A549 (cell line): ENCODE measurements around the gene L3HYPDH. TPM values are rescaled to one million over a fixed set of nuclear protein-coding genes. Genes with fewer than 3 reads are reported as not detected.

Experiments used
- ATAC-seq, 2 experiments: fragments of 200-7000 bp in 1 of 2; fragments of >200 bp in 1 of 2; cut with Nextera tagmentation in 1 of 2; cut with Tn5 transposase in 1 of 2; 3 replicates each; pipeline versions ENCODE4 v1.8.0 to v1.9.1; 2018 to 2020; ENCODE audit warnings: mild to moderate bottlenecking in 1 of 2, moderate library complexity in 1 of 2
- CTCF ChIA-PET: fragments of 300-600 bp; sonication (Branson Sonifier 250); formaldehyde crosslinking; extraction: SDS; loops from one replicate; lab custom pipeline; 2021; ENCODE audit warnings: antibody characterized with exemption, inconsistent platforms; lab: Yijun Ruan, JAX
- POLR2A ChIA-PET: fragments of 350-600 bp; formaldehyde crosslinking; extraction: SDS; loops from one replicate; lab custom pipeline; 2021; ENCODE audit warnings: antibody characterized with exemption, inconsistent platforms; lab: Yijun Ruan, JAX
- DNase-seq, 2 experiments: peaks; one replicate each; pipeline versions ENCODE4 v3.0.0 to v3.0.0-alpha.2; 2011 to 2016; ENCODE audit warnings: low read depth in 1 of 2, low spot score in 1 of 2
- FAIRE-seq: peaks from 2 replicates; lab custom pipeline; 2011; peaks lifted over from hg19 to GRCh38; lab: Jason Lieb, UNC
- H3K27ac ChIP-seq, 2 experiments: fragments of >200 bp; sonication (Bioruptor Twin); formaldehyde crosslinking; 3 replicates each; pipeline ENCODE4 v1.5.1; 2016 to 2017
- H3K4me1 ChIP-seq: fragments of >200 bp; sonication (Bioruptor Twin); formaldehyde crosslinking; 3 replicates; pipeline ENCODE4 v1.6.1; 2016
- H3K4me2 ChIP-seq: fragments of >200 bp; sonication (Bioruptor Twin); formaldehyde crosslinking; 3 replicates; pipeline ENCODE4 v1.6.1; 2016
- H3K4me3 ChIP-seq: fragments of >200 bp; sonication (Bioruptor Twin); formaldehyde crosslinking; 3 replicates; pipeline ENCODE4 v1.5.1; 2016
- H3K9me3 ChIP-seq: fragments of >200 bp; sonication (Bioruptor Twin); formaldehyde crosslinking; 3 replicates; pipeline ENCODE4 v1.6.1; 2016
- CBX2 ChIP-seq: fragments of 200-600 bp; sonication (generic); IDR thresholded peaks from 2 replicates; pipeline ENCODE4 v1.6.1; 2016; ENCODE audit warnings: low read depth, mild to moderate bottlenecking, borderline replicate concordance
- CBX8 ChIP-seq: fragments of 200-600 bp; sonication (generic); IDR thresholded peaks from 2 replicates; pipeline ENCODE4 v1.6.1; 2016
- CEBPB ChIP-seq, 2 experiments: fragments of >200 bp in 1 of 2; sonication (Bioruptor Twin) in 1 of 2; formaldehyde crosslinking in 1 of 2; IDR thresholded peaks; 2 replicates each; pipeline ENCODE4 v1.6.1; 2012 to 2016
- CHD4 ChIP-seq: fragments of 200-600 bp; sonication (generic); IDR thresholded peaks from 2 replicates; pipeline ENCODE4 v1.6.1; 2016; ENCODE audit warnings: antibody characterized with exemption, mild to moderate bottlenecking, borderline replicate concordance
- ESRRA ChIP-seq: fragments of 150-350 bp; IDR thresholded peaks from 2 replicates; pipeline ENCODE4 v1.6.1; 2014; ENCODE audit warnings: mild to moderate bottlenecking, low read length, borderline replicate concordance
- FOSL2 ChIP-seq, 2 experiments: fragments of 450-650 bp in 1 of 2; fragments of >200 bp in 1 of 2; sonication (Bioruptor Twin) in 1 of 2; formaldehyde crosslinking; IDR thresholded peaks; 2 replicates each; pipeline versions ENCODE4 v1.5.0 to v1.6.1; 2016 to 2020; ENCODE audit warnings: mild to moderate bottlenecking in 1 of 2, moderate library complexity in 1 of 2
- FOXS1 ChIP-seq: fragments of 250-450 bp; sonication (Bioruptor Pico); IDR thresholded peaks from 2 replicates; pipeline ENCODE4 v1.5.0; 2020; ENCODE audit warnings: mild to moderate bottlenecking, moderate library complexity
- GATA3 ChIP-seq: IDR thresholded peaks from 2 replicates; pipeline ENCODE4 v1.6.1; 2012; ENCODE audit warnings: borderline replicate concordance
- HOXB5 ChIP-seq: fragments of 250-450 bp; sonication (Bioruptor Pico); IDR thresholded peaks from 2 replicates; pipeline ENCODE4 v1.5.0; 2020; ENCODE audit warnings: mild to moderate bottlenecking, moderate library complexity
- MAFK ChIP-seq: fragments of 450-650 bp; IDR thresholded peaks from 2 replicates; pipeline ENCODE4 v1.6.1; 2014; ENCODE audit not compliant: partially characterized antibody
- MAZ ChIP-seq: fragments of 150-350 bp; IDR thresholded peaks from 2 replicates; pipeline ENCODE4 v1.6.1; 2014; ENCODE audit warnings: antibody characterized with exemption, low read depth, low read length, borderline replicate concordance
- NFE2L2 ChIP-seq: fragments of 150-350 bp; conservative IDR thresholded peaks from 2 replicates; pipeline ENCODE4 v1.6.1; 2014; ENCODE audit warnings: low read length
- PHF8 ChIP-seq: fragments of 200-600 bp; sonication (generic); IDR thresholded peaks from 2 replicates; pipeline ENCODE4 v1.6.1; 2016; ENCODE audit warnings: low read depth, mild to moderate bottlenecking, antibody characterized with exemption, moderate library complexity, borderline replicate concordance
- POLR2AphosphoS2 ChIP-seq: conservative IDR thresholded peaks from 2 replicates; pipeline ENCODE4 v1.6.1; 2012; ENCODE audit warnings: low read length, improper control_type of control experiment, inconsistent platforms
- RCOR1 ChIP-seq: fragments of 150-350 bp; IDR thresholded peaks from 2 replicates; pipeline ENCODE4 v1.6.1; 2014; ENCODE audit warnings: antibody characterized with exemption, low read length, low read depth
- RFX5 ChIP-seq: fragments of 450-650 bp; IDR thresholded peaks from 2 replicates; pipeline ENCODE4 v1.7.1; 2014; ENCODE audit warnings: antibody characterized with exemption, mild to moderate bottlenecking, moderate library complexity
- TFCP2L1 ChIP-seq: fragments of 250-450 bp; sonication (Bioruptor Pico); IDR thresholded peaks from 2 replicates; pipeline ENCODE4 v1.5.0; 2021; ENCODE audit warnings: mild to moderate bottlenecking
- TP53 ChIP-seq: fragments of 250-450 bp; sonication (Bioruptor Pico); IDR thresholded peaks from 2 replicates; pipeline ENCODE4 v1.5.0; 2021; ENCODE audit warnings: mild to moderate bottlenecking, moderate library complexity
- ZC3H11A ChIP-seq: fragments of 450-650 bp; IDR thresholded peaks from 2 replicates; pipeline ENCODE4 v1.6.1; 2014; ENCODE audit warnings: antibody characterized with exemption, mild to moderate bottlenecking
- ZSCAN20 ChIP-seq: fragments of 250-450 bp; sonication (Bioruptor Pico); IDR thresholded peaks from 2 replicates; pipeline ENCODE4 v1.8.0; 2022; ENCODE audit warnings: mild to moderate bottlenecking, moderate library complexity
- WGBS: methylation state at CpG from one replicate; pipeline ENCODE4 v1.1.6; 2017; ENCODE audit errors: missing lambda C conversion rate; 5-methylcytosine and 5-hydroxymethylcytosine counted together
- polyA plus RNA-seq, 4 experiments: library from polyadenylated mRNA; depleted of rRNA in 3 of 4; stranded (reverse); fragments of >200 nt; fragmentation: RNase III in 1 of 4; extraction: RNeasy Plus Mini Kit Qiagen cat#74134 plus additional on column Dnase treatment in 1 of 4; gene quantifications; 2 replicates in 3 of 4; 3 replicates in 1 of 4; pipeline ENCODE4 v1.2.3, GENCODE V29; 2011 to 2017
- TF ChIP-seq, protein P1 (sequence below): fragments of >200 bp; sonication (Bioruptor Twin); formaldehyde crosslinking; IDR thresholded peaks from 2 replicates; pipeline ENCODE4 v1.6.1; 2016
- TF ChIP-seq, protein P2 (sequence below): fragments of 450-650 bp; IDR thresholded peaks from 2 replicates; pipeline ENCODE4 v1.6.1; 2014; ENCODE audit warnings: antibody characterized with exemption
- TF ChIP-seq, protein P3 (sequence below): fragments of >200 bp; sonication (Bioruptor Twin); formaldehyde crosslinking; IDR thresholded peaks from 3 replicates; pipeline ENCODE4 v1.5.1; 2016
- TF ChIP-seq, protein P4 (sequence below): fragments of 150-350 bp; IDR thresholded peaks from 2 replicates; pipeline ENCODE4 v1.6.1; 2014; ENCODE audit warnings: low read depth, mild to moderate bottlenecking, low read length
- TF ChIP-seq, protein P5 (sequence below): fragments of 250-450 bp; sonication (Bioruptor Pico); IDR thresholded peaks from 2 replicates; pipeline ENCODE4 v1.5.0; 2021; ENCODE audit warnings: mild to moderate bottlenecking, moderate library complexity, borderline replicate concordance
- TF ChIP-seq, protein P6 (sequence below): IDR thresholded peaks from 2 replicates; pipeline ENCODE4 v1.6.1; 2012; ENCODE audit warnings: low read depth, borderline replicate concordance
- TF ChIP-seq, protein P7 (sequence below): fragments of 250-450 bp; sonication (Bioruptor Pico); IDR thresholded peaks from 2 replicates; pipeline ENCODE4 v1.5.0; 2020; ENCODE audit warnings: low read depth, mild to moderate bottlenecking, moderate library complexity
- TF ChIP-seq, protein P8 (sequence below): fragments of >200 bp; sonication (Bioruptor Twin); formaldehyde crosslinking; IDR thresholded peaks from 3 replicates; pipeline ENCODE4 v1.6.1; 2016

Gene L3HYPDH
- polyA plus RNA-seq, 2 of the 4 experiments (the other 2 are of a cell fraction) = 47.5 to 100.0 TPM

DNA sequence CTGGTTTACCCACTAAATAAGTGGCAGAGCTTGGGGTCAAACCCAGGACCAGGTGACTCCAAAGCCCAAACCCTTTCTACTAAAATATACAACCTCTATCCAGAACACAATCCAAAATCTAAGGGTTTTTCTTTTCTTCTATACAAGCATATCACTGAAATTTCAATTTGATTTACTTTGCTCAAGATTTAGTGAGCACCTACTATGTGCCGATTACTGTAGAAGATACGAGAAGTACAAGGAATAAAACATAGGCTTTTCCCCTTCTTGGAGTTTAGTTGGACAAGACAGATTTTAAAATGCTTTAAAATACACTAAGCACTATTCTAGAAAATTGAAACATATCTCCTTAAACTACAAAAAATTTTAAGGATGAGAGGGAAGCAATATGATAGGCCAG is 2.8 kb downstream of the L3HYPDH start:
- no peaks in the 10 kb centered on the region for H3K9me3 ChIP-seq
- no peak for FAIRE-seq
- peak overlapping the region; percentile 98 for H3K27ac ChIP-seq
- POLR2A ChIA-PET = no interaction called here
- ATAC-seq = no peak
- H3K4me2 ChIP-seq = peak overlapping the region; percentile 78
- CTCF ChIA-PET = interaction anchor here (0.7 to 1.1 kb wide), 3 partner anchors 11 to 1080 kb away, joined by 3 to 6 read pairs (median 3); no protein-coding TSS in a partner anchor
- H3K4me3 ChIP-seq = peak overlapping the region; percentile 82
- no peak for DNase-seq
- 77% methylated on average over 2 of the region's 2 CpGs for WGBS
- no peak for TF ChIP-seq ESRRA
- no peak for TF ChIP-seq TP53
- no peak for TF ChIP-seq FOSL2 (IDR thresholded peaks at IDR 0.05)
- no peak for TF ChIP-seq FOSL2 (CRISPR knock-in tag; IDR thresholded peaks at IDR 0.05)
- no peak for TF ChIP-seq POLR2AphosphoS2
- no peak for TF ChIP-seq RFX5
- TF ChIP-seq, protein P1, sequence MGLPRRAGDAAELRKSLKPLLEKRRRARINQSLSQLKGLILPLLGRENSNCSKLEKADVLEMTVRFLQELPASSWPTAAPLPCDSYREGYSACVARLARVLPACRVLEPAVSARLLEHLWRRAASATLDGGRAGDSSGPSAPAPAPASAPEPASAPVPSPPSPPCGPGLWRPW = no peak
- TF ChIP-seq GATA3 = no peak
- TF ChIP-seq MAFK = no peak
- TF ChIP-seq CBX2 = no peak
- TF ChIP-seq, protein P2, sequence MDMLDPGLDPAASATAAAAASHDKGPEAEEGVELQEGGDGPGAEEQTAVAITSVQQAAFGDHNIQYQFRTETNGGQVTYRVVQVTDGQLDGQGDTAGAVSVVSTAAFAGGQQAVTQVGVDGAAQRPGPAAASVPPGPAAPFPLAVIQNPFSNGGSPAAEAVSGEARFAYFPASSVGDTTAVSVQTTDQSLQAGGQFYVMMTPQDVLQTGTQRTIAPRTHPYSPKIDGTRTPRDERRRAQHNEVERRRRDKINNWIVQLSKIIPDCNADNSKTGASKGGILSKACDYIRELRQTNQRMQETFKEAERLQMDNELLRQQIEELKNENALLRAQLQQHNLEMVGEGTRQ = no peak
- TF ChIP-seq CEBPB (IDR thresholded peaks at IDR 0.05) = no peak
- TF ChIP-seq, protein P3, sequence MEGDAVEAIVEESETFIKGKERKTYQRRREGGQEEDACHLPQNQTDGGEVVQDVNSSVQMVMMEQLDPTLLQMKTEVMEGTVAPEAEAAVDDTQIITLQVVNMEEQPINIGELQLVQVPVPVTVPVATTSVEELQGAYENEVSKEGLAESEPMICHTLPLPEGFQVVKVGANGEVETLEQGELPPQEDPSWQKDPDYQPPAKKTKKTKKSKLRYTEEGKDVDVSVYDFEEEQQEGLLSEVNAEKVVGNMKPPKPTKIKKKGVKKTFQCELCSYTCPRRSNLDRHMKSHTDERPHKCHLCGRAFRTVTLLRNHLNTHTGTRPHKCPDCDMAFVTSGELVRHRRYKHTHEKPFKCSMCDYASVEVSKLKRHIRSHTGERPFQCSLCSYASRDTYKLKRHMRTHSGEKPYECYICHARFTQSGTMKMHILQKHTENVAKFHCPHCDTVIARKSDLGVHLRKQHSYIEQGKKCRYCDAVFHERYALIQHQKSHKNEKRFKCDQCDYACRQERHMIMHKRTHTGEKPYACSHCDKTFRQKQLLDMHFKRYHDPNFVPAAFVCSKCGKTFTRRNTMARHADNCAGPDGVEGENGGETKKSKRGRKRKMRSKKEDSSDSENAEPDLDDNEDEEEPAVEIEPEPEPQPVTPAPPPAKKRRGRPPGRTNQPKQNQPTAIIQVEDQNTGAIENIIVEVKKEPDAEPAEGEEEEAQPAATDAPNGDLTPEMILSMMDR = no peak
- TF ChIP-seq, protein P4, sequence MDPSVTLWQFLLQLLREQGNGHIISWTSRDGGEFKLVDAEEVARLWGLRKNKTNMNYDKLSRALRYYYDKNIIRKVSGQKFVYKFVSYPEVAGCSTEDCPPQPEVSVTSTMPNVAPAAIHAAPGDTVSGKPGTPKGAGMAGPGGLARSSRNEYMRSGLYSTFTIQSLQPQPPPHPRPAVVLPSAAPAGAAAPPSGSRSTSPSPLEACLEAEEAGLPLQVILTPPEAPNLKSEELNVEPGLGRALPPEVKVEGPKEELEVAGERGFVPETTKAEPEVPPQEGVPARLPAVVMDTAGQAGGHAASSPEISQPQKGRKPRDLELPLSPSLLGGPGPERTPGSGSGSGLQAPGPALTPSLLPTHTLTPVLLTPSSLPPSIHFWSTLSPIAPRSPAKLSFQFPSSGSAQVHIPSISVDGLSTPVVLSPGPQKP = no peak
- TF ChIP-seq, protein P5, sequence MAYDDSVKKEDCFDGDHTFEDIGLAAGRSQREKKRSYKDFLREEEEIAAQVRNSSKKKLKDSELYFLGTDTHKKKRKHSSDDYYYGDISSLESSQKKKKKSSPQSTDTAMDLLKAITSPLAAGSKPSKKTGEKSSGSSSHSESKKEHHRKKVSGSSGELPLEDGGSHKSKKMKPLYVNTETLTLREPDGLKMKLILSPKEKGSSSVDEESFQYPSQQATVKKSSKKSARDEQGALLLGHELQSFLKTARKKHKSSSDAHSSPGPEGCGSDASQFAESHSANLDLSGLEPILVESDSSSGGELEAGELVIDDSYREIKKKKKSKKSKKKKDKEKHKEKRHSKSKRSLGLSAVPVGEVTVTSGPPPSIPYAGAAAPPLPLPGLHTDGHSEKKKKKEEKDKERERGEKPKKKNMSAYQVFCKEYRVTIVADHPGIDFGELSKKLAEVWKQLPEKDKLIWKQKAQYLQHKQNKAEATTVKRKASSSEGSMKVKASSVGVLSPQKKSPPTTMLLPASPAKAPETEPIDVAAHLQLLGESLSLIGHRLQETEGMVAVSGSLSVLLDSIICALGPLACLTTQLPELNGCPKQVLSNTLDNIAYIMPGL (CRISPR knock-in tag) = no peak
- TF ChIP-seq NFE2L2 = no peak
- no peak for TF ChIP-seq ZSCAN20 (CRISPR knock-in tag)
- TF ChIP-seq HOXB5 = no peak
- TF ChIP-seq TFCP2L1 (CRISPR knock-in tag) = no peak
- TF ChIP-seq RCOR1 = no peak
- H3K4me1 ChIP-seq = peaks cover 56% of the 10 kb centered on the region

DNA sequence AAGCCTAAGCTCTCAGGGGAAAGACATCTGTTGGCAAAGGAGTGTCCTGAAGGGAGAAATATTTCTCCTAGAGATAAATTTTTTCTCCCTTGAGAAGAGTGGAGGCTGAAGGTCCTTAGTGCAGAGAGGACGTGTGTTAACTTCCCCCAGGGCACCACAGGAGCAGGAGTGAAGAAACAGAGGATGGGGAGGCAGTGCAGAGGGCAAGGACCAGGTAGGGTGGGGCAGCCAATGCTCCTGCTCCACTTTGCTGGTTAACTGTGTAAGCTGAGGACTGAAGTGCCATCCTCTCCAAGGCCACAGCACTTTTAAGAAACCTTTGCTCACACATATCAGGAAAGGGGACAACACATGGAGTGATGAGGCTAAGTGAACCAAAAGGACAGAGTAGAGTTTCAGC is 4.0 kb downstream of the L3HYPDH start:
- POLR2A ChIA-PET = no interaction called here
- peak overlapping the region; percentile 98; a peak in 5 of 6 replicates for H3K27ac ChIP-seq
- TF ChIP-seq, protein P6, sequence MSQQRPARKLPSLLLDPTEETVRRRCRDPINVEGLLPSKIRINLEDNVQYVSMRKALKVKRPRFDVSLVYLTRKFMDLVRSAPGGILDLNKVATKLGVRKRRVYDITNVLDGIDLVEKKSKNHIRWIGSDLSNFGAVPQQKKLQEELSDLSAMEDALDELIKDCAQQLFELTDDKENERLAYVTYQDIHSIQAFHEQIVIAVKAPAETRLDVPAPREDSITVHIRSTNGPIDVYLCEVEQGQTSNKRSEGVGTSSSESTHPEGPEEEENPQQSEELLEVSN = no peak
- TF ChIP-seq ZC3H11A (no peak), FOXS1 (CRISPR knock-in tag) (no peak), CHD4 (no peak), HOXB5 (no peak), PHF8 (no peak), MAZ (no peak), CBX8 (no peak)
- TF ChIP-seq, protein P7, sequence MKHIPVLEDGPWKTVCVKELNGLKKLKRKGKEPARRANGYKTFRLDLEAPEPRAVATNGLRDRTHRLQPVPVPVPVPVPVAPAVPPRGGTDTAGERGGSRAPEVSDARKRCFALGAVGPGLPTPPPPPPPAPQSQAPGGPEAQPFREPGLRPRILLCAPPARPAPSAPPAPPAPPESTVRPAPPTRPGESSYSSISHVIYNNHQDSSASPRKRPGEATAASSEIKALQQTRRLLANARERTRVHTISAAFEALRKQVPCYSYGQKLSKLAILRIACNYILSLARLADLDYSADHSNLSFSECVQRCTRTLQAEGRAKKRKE = no peak
- TF ChIP-seq, protein P8, sequence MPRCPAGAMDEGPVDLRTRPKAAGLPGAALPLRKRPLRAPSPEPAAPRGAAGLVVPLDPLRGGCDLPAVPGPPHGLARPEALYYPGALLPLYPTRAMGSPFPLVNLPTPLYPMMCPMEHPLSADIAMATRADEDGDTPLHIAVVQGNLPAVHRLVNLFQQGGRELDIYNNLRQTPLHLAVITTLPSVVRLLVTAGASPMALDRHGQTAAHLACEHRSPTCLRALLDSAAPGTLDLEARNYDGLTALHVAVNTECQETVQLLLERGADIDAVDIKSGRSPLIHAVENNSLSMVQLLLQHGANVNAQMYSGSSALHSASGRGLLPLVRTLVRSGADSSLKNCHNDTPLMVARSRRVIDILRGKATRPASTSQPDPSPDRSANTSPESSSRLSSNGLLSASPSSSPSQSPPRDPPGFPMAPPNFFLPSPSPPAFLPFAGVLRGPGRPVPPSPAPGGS = no peak
- TF ChIP-seq, protein P1 = no peak

More for the DNA sequence above, 4.0 kb downstream of the L3HYPDH start:
- ATAC-seq (no peak), FAIRE-seq (no peak), DNase-seq (no peak)
- WGBS = 35% methylated on average over 1 of the region's 1 CpG
- peak overlapping the region; percentile 82; the same call in 2 of the 3 replicates for H3K4me3 ChIP-seq
- H3K4me1 ChIP-seq = peaks cover 58% of the 10 kb centered on the region
- peak overlapping the region; percentile 78 for H3K4me2 ChIP-seq
- H3K9me3 ChIP-seq = no peaks in the 10 kb centered on the region
- CTCF ChIA-PET = interaction anchor here (0.8 kb wide), 1 partner anchor 97 kb away, joined by 4 read pairs; the partner anchor contains the start of gene CCDC175
